ENCODE results near the gene DIAPH3.
A peak's percentile ranks its signal among the peaks of the same experiment; 100 is the strongest.

The DIAPH3 gene

DNA sequence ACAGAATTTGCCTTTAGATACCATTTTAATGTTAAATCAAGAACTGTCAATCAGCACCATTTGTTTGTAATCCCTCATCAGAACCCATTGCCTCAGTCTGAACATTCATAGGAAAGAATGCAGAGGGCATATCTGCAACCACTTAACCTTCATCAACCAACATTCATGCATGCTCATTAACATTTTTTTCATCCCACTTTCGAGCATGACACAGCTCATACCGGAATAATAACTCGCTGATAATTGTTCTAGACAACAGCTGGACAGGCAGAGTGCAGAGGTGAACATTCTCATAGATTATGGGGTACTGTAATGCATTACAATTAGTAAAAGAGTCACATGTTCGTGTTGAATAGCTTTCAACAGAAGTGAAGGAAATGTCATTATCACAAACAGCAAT is 216.8 kb downstream of the DIAPH3 start:
- DNase-seq, result no peak

DNA sequence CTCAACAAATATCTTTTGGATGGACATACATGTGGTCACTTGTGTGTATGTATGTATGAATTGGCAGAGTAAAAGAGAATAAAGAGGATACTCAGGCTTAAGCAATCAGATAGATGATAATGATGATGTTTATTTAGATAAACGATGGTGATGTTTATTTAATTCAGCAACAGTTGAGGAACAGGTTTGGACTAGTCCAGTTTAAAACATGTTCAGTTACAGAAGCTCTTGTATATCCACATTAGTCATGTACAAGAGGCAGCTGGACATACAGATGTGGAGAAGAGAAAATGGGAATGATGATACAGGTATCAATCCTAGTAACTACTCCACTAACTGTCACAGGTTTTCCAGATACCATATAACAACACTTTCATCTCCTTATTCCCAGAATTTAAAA is 232.1 kb downstream of the DIAPH3 start:
- peak; percentile 66 to 69 for DNase-seq

DNA sequence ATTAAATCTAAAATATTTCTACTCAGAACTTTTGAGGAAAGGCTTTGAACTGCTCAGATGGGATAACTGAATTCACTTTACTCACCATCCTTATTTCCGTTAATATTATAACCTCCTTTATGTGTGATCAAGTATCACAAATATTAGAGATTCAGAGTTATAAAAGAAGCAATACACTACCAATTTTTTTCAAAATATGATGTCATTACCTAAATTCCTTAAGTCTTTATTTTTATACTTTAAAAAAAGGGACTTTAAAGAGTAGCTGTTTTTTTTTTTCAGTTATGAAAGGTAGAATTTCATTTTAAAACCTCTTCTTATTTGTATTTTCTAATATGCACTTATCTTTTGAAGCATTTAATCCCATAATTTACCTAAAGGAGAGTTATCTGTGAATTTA is 239.5 kb downstream of the DIAPH3 start:
- no peak for DNase-seq

DNA sequence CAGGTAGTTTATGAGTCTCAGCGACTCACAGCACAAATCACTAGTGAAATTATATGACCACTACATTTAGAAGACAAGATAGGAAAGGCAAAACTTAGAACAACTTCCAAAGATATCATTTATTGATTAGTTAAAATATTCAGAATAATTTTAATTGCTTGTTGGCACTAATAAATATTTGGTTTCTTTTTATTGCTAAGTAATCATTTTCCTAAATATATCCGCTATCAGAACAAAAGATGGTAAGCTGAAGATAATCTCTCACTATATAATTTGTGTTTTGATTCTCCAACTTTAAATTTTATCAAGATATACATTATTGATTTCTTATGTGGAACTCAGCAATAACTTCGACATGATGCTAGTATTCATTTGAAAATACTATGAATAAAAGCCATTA is 248.5 kb downstream of the DIAPH3 start:
- no peak for DNase-seq

DNA sequence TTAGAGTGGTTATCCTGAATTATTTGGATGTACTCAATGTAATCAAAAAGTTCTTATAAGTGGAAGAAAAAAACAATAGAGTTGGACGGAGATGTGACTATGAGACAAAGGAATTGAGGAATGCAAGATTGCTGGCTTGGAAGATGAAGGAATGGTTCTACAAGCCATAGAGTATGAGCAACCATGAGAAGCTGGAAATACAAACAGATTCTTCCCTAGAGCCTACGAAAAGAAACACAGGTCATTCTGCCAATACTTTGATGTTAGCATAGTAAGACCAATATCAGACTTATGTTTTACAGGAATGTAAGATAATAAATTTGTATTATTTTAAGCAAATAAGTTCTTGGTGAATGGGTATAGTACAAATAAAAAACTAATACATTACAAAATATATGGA is 249.2 kb downstream of the DIAPH3 start:
- no peak for DNase-seq

DNA sequence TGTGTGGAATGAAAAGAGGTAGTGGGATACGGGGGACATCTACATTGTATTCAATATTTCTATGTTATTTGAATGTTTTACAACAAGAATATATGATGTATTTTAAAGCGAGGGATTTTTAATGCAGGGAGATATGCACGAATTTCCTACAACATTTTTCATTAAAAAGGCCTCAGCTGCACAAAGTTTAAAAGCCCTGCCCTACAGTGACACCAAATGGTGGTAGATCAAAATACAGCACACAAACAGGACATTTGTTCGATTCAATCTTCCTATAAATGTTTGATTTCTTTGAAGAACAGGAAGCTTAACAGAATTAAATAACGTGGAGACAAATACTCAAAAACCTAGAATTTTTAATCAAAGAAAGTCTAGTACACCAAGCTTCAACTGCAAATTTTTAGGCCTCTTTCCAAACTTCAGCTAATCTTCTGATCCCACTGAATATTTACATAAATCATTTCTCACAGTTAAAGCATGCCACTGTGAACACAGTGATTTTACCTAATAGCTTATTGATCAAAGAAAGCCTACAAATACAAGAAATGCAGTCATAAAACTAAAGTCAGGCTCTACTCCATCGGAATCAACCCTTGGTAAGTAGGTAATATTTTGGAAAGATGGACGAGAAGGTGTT is 257.2 kb downstream of the DIAPH3 start:
- no peak for DNase-seq

DNA sequence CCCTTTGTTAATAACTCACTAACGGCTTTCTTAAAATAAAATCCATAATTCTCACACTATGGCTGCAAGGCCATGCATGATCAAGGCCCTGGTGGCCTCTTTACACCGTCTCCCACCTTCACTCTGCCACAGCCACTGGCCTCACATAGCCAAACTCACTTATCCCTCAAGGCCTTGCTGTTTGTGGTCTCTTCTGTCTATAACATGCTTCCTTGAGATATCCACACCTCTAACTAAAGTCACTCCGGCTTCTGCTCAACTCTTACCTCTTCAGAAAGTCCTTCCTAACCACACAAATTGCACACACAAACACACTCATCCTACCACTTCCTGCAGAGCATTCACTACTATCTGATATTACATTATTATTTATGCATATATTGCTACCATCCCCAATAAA is 262.5 kb downstream of the DIAPH3 start:
- no peak for DNase-seq

DNA sequence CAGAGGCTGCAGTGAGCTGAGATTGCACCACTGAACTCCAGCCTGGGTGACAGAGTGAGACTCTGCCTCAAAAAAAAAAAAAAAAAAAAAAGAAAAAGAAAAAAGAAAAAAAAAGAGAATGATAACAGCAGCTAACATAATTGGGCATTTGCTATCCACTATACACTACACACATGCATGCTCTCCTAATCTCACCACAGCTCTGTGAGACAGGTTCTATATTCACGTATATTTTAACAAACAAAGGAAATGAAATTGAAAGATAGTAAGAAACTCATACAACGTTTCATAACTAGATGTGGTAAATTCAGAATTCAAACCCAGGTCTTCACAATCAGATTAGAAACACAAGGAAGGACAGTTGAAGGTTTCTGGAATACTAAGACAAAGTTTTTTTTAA is 265.7 kb downstream of the DIAPH3 start:
- DNase-seq, result no peak

DNA sequence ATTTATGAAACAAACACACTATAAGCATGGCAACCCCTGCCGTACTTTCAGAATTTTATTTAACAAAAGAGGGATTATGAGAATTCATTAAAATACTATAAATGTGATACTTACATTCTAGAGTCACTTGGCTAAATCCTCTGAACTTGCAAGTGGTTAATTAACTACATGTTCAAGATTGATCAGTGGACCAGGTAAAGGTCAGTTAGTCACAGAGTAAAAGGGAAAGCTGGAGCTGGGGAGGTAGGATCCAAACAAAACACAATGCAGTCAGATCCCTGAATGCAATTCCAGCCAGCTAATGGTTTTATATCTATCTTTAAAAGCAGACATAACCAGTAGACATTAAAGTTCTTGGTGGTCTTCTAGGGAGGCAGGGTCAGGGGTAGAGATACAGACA is 270.5 kb downstream of the DIAPH3 start:
- no peak for DNase-seq

DNA sequence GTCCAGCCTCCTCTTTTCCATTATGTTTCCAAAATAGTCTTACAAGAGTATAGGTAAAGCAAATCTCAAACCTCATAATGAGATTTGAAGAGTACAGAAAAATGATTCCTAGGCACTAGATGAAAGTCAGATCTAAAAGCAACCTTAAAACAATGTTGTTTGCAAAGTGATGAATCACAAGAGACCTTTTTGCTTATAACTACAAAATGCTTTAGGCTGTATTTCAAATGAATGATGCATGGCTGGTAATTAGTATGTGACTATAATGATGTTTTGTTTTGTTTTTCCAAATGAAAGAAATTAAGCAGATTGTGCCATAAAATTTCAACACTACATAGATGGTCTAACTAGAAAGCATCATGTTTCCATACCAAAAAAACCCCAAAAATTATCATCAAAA is 272.7 kb downstream of the DIAPH3 start:
- DNase-seq, result no peak

DNA sequence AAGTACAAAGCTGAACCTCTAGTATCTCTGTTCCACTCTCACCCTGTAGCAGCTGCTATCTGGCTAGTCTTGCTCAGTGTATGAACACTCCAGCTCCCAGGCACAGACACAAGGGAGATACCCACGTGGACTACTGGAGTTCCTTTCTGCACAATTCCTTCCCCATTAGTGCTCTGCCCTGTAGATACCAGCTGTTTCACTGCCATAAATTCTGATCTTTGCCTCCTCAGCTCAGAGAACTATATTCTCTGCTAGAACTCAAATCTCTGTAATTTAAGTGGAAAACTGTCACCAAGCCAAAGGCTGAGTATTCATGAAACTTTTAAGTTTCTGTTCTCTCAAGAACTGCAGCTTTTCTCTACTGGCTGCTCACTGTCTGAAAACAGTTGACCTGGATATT is 273.7 kb downstream of the DIAPH3 start:
- DNase-seq, result no peak

DNA sequence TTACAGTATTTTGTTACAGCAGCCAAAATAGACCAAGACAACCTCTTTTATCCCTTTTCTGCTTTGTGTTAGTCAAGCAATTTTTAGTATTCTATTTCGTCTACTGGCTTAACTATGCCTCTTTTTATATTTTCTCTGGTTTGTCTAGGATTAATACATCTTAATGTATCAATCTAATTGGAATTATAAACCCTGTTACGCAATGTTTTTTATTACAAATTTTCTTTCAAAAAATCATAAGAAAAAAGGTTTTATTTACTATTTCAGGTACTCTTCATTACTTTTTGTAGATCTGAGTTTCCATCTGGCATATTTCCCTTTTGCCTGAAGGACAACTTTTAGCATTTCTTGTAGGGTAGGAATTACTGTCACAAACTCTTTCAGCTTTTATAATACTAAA is 275.3 kb downstream of the DIAPH3 start:
- no peak for DNase-seq

DNA sequence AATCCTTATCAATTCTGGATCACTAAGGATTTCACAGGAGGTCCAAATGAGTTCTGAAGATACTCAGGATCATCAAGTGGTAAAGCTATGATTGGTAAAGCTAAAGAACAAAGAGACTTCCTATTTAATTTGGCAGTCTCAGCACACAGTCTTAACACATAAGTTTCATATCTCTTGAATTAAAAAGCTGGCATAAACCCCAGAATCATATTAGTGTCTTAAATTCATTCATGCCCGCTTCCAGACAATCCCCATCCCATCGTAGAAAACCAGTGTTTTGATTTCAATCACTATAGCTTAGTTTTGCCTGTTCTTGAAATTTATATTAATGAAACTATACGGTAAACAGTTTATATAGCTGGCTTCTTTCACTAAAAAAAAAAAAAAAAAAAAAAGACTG is 278.7 kb downstream of the DIAPH3 start:
- no peak for DNase-seq

DNA sequence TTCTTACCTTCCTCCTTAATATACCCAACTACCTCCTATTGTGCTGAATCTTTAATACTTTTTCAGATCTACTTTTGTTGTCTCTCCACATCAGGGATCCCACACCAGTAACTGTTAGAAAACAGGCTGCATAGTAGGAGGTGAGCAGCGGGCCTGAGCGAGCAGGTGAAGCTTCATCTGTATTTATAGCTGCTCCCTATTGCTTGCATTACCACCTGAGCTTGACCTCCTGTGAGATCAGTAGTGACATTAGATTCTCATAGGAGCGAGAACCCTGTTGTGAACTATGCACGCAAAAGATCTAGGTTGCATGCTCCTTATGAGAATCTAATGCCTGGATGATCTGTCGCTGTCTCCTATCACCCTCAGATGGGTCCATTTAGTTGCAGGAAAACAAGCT is 279.8 kb downstream of the DIAPH3 start:
- no peak for DNase-seq

DNA sequence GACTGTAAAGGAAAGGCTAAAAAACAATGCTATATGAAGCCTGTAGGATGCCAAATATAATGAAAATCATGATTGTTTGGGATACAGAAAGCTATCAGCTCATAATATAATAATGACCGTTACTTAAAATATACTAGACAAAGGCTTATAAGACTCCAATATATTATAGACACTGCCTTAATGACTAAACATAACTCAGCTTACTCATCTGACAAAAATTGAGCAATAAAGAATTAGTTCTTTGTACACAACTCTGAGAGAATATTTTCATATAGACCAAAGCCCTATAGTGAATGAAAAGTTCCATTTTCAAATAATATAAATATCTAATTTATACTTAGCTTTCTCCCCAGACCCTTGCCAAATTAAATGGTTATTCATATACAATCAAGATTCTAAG is 283.3 kb downstream of the DIAPH3 start:
- no peak for DNase-seq

DNA sequence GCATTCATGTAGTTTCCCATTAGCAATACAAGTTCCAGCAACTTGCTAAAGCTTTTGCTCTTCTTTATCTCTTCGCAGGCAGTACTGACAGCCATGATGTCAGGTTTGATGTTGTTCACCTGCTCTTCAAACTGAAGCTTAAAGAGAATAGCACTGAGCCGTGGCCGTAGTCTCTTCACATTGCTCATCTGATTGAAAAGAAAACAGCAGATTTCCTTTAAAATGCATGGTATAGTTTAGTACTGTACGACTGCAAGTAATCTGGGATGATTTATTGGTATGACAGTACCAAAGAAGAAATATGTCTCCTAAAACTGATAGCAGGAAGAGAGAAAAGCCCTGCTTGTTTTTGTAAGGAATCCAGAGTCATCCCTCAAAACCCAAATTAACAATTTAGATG is 284.4 kb downstream of the DIAPH3 start:
- DNase-seq, result no peak

DNA sequence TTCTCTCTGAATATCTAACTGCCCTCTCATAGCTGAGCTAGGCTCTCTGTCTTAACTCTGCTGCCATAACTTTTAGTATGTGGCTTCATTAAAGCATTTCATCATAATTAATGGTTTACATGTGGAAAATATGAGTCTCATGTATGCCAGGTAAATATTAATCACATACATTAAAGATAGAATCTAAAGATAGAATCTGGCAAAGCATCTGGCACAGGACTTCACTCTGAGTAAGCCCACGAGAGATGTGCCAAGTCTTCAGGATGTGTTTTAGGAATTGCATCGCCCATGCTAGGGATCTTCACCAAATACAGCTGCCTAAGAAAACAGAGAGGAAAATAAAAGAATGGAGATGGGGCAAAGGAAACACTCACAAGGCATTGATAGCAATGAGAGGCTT is 285.8 kb downstream of the DIAPH3 start:
- DNase-seq, result no peak

DNA sequence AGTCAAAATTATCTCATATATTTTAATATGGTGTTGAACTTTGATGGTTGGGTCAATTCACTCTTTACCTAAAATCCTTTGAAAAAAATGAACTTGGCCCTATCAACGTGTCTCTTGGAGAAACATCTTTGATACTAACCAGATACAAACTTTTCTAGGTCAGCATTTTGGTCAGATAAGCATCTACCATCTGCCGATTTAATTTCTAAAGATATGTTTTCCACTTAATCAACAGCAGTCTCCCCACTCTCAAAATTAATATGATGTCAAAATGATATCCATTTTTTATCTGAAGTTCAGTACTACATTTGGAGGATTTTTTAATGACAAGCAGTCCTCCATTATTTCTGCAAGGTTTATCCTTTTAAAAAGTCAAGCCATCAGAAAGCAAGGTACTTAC is 288.8 kb downstream of the DIAPH3 start:
- DNase-seq, result no peak

DNA sequence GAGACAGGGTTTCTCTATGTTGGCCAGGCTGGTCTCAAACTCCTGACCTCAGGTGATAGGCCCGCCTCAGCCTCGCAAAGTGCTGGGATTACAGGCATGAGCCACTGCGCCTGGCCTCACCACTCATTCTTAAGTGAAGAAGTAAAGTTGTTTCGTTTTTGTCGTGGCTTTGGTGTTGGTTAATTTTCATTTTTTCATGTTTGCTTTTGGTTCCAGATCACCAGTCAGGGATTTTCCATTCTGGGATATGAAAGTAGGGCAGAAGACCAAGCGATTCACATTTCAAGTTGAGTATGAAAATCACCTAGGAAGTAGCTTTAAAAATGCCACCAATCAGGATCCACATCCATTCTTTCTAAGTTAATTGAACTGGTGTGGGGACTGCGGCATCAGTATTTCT is 289.9 kb downstream of the DIAPH3 start:
- no peak for DNase-seq

DNA sequence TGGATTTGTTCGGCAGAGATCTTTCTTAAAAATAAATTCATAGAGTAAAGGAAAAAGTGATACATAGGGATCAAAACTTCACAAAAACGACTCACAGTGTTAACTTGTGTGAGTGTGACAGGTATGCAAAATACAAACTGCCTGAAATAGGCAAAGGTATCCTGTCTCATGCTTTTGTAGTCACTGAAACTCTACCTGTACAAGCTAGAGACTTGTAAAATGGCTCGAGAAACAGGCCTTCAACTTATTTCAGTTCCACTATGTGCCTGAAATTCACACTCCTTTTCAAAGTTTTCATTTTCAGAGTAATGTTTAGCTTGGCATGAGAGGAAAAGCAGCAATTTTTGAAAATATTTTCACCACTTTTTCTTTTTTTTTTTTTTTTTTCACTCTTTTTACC is 290.4 kb downstream of the DIAPH3 start:
- no peak for DNase-seq

DNA sequence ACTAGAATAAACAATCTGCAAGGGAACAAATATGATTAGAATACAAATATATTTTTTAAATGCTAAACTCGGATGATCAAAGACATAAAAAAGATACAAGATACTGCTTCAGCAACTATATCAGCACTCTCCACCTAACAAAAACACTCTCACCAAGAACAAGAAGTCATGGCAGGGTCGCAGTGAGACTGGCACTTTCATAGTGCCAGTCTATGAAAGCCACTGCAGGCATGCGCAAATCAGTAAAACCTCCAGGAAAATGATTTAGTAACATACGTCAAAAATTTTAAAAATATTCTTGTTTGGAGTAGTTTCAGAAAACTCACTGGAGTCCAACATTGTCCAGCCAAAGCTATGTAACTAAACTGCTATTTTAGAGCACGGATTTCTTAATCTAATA is 295.9 kb downstream of the DIAPH3 start:
- no peak for DNase-seq

DNA sequence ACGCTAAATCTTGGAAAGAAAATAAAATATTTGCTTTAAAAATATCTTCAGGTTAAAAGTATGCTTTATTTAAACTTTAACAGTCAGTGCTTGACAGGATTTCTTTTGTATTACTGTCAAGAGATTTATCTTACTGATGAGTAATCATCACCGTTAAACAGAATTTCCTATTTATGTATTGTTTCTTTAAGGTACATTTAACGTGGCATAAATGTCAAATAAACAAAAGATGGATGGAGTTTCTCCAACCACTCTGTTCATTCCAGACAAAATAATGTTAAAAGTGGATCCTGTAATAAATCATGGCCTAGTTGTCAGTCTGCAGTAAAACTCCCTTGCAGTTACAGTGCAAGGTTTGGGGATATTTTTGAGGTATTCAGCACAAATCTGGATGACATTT is 298.3 kb downstream of the DIAPH3 start:
- no peak for DNase-seq

DNA sequence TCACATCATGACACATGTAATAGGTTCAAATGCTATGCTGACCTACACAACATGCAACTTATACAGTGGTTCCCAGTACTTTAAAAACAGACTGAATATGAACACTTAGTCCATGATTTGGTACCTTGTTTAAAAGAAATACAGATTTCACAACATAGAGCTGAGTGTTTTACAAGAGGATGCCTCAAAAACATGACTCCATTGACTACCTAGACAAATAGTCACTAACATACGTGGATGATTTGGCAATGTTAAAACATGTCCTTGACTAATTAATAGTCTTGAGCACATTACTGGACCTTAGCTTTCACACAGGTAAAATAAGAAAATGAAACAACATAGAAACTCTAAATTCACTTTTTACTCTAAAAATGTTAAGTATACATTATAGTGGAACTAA is 300.1 kb downstream of the DIAPH3 start:
- no peak for DNase-seq

DNA sequence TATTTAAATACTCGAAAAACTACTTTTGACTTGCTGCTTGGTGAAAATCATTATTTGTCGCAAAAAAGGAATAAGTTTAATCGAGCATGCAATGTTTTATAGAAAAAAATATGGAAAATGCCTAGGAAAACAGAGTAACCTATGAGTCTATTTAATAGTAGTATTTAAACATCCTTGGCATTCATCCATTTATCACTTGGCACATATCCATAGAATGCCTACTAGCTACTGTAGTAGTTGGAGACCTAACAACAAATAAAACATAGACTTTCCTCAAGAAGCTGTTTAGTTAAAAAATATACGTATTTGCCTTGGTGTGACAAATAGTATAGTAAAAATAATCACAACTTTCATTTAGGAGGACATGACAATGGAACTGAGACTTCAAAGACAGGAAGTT is 302.1 kb downstream of the DIAPH3 start:
- no peak for DNase-seq

DNA sequence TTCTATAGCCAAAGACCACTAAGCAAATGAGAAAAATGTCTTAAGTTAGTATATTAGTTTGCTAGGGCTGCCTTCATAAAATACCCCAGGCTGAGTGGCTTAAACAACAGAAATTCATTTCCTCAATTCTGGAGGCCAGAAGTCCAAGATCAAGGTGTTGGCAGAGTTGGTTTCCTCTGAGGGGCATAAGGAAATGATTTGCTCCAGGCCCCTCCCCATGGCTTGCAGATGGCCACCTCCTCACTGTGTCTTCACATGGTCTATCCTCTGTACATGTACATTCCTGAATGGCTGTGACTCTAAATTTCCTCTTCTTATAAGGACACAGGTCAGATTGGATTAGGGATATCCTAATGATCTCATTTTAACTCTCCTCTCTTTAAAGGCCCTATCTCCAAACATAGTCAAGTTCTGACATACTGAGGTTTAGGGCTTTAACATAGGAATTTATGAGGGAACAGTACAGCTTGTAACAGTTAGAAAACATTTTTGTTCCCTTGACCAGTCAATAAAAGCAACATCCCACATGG is 307.4 kb downstream of the DIAPH3 start:
- no peak for DNase-seq
